ENCODE results near the gene RS1. TPM values are rescaled to one million over a fixed set of nuclear protein-coding genes. Genes with fewer than 3 reads are reported as not detected.

The RS1 gene
- not detected for total RNA-seq
- long read RNA-seq = 0 reads

GRCh38 chrX:18672008-18672407, at the start of gene RS1:
Gene RS1 (minus strand): TSS chrX:18672108. CDS start chrX:18672068, 40 bp downstream.
- H3K4me1 ChIP-seq = peaks cover 6% of the 10 kb centered on the region
- H3K4me3 ChIP-seq = no peak within 1 kb of the TSS
- intact Hi-C loops (cut with micrococcal nuclease) = loop anchor here (10.0 kb wide), 1 partner anchor 213 kb away; no protein-coding TSS in a partner anchor
- H3K27ac ChIP-seq (replicated peaks) = no peak within 1 kb of the TSS
- no peaks in the 10 kb centered on the region for H3K36me3 ChIP-seq
- DNase-seq = no peak
- no peak for TF ChIP-seq CTCF (IDR thresholded peaks at IDR 0.05; ENCODE audit: borderline replicate concordance)
- no peaks in the 10 kb centered on the region for H3K27me3 ChIP-seq (ENCODE audit: low read depth)
- H3K9me3 ChIP-seq (replicated peaks) = no peaks in the 10 kb centered on the region

- Histone ChIP-seq H3K27me3 (ENCODE audit: low read depth) (no peaks in the 10 kb centered on the region), H3K9me3 (replicated peaks) (no peaks in the 10 kb centered on the region), H3K4me3 (no peak overlapping the region), H3K36me3 (no peaks in the 10 kb centered on the region), H3K27ac (replicated peaks) (no peak overlapping the region), H3K4me1 (no peaks in the 10 kb centered on the region)
- intact Hi-C loops (cut with micrococcal nuclease) = no loop called here
- no peak for DNase-seq
- no peak for TF ChIP-seq CTCF (IDR thresholded peaks at IDR 0.05; ENCODE audit: borderline replicate concordance)
Measured at GRCh38 chrX:18719852-18720251, 47.9 kb upstream of the RS1 start.

- no peak for DNase-seq
- Histone ChIP-seq H3K4me1 (no peaks in the 10 kb centered on the region), H3K4me3 (no peak overlapping the region), H3K27me3 (ENCODE audit: low read depth) (no peaks in the 10 kb centered on the region), H3K27ac (replicated peaks) (no peak overlapping the region), H3K9me3 (replicated peaks) (peaks cover 4% of the 10 kb centered on the region), H3K36me3 (no peaks in the 10 kb centered on the region)
- no peak for TF ChIP-seq CTCF (IDR thresholded peaks at IDR 0.05; ENCODE audit: borderline replicate concordance)
- intact Hi-C loops (cut with micrococcal nuclease) = no loop called here
Measured at GRCh38 chrX:18714910-18715309, 43.0 kb upstream of the RS1 start.

GRCh38 chrX:18709833-18710232, 37.9 kb upstream of the RS1 start:
- no peak for TF ChIP-seq CTCF (IDR thresholded peaks at IDR 0.05; ENCODE audit: borderline replicate concordance)
- Histone ChIP-seq H3K27ac (replicated peaks) (no peak overlapping the region), H3K27me3 (ENCODE audit: low read depth) (no peaks in the 10 kb centered on the region), H3K4me1 (no peaks in the 10 kb centered on the region), H3K4me3 (no peak overlapping the region), H3K36me3 (no peaks in the 10 kb centered on the region), H3K9me3 (replicated peaks) (peaks cover 4% of the 10 kb centered on the region)
- intact Hi-C loops (cut with micrococcal nuclease) = no loop called here
- no peak for DNase-seq

GRCh38 chrX:18707426-18708049, 35.6 kb upstream of the RS1 start, which contains the start of gene PPEF1:
Gene PPEF1 (plus strand): TSS chrX:18707645. CDS start chrX:18707781, 136 bp downstream.
- TF ChIP-seq CTCF (IDR thresholded peaks at IDR 0.05; ENCODE audit: borderline replicate concordance) = no peak
- H3K4me1 ChIP-seq = no peaks in the 10 kb centered on the region
- H3K27ac ChIP-seq (replicated peaks) = no peak within 1 kb of the TSS
- intact Hi-C loops (cut with micrococcal nuclease) = no loop called here
- H3K27me3 ChIP-seq (ENCODE audit: low read depth) = no peaks in the 10 kb centered on the region
- no peaks in the 10 kb centered on the region for H3K36me3 ChIP-seq
- DNase-seq = no peak
- H3K9me3 ChIP-seq (replicated peaks) = peaks cover 2% of the 10 kb centered on the region
- H3K4me3 ChIP-seq = no peak within 1 kb of the TSS
